ENCODE results near the gene CCL26.
A peak's percentile ranks its signal among the peaks of the same experiment; 100 is the strongest.
"Not testable (repeated sequence)": the region's sequence is repeated elsewhere in the genome, so short reads cannot be mapped to it uniquely, and the experiment has no call there.

CCL26 gene

DNA sequence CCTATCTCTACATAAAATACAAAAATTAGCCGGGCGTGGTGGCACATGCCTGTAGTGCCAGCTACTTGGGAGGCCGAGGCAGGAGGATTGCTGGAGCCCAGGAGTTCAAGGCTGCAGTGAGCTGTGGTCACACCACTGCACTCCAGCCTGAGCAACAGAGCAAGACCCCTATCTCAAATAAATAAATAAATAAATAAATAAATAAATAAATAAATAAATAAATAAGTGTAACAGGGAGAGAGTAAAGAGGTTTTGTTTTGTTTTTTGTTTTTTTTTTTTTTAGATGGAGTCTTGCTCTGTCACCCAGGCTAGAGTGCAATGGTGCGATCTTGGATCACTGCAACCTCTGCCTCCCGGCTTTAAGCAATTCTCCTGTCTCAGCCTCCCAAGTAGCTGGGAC is 20.6 kb upstream of the CCL26 start:
- not testable (repeated sequence) for DNase-seq (ENCODE audit: low spot score)

DNA sequence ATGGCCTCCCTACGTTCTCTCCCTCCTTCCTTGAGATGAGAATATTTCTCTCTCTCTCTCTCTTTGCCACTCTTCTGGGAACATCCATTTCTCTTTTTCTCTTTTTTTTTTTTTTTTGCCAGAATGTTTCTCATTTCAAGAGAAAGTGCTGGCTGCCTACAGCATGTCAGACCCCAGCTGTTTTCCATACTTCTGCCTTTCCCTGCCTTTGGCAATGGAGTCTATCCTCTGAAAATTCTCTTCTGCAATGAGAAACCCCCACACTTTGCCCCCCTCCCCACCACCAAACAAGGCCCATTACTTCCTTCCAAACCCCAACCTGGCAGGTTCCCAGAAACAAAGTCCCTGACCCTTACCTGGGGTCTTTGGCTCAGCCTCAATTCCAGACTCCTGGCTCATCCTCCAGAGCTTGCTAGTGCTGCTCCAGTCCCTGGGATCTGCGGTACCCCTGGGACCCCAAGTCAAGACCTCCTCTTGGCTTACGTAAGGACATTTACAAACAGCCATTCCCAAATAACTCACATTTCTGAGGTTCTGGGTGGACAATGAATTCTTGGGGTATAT is 17.4 kb upstream of the CCL26 start:
- DNase-seq (ENCODE audit: low spot score): no peak

DNA sequence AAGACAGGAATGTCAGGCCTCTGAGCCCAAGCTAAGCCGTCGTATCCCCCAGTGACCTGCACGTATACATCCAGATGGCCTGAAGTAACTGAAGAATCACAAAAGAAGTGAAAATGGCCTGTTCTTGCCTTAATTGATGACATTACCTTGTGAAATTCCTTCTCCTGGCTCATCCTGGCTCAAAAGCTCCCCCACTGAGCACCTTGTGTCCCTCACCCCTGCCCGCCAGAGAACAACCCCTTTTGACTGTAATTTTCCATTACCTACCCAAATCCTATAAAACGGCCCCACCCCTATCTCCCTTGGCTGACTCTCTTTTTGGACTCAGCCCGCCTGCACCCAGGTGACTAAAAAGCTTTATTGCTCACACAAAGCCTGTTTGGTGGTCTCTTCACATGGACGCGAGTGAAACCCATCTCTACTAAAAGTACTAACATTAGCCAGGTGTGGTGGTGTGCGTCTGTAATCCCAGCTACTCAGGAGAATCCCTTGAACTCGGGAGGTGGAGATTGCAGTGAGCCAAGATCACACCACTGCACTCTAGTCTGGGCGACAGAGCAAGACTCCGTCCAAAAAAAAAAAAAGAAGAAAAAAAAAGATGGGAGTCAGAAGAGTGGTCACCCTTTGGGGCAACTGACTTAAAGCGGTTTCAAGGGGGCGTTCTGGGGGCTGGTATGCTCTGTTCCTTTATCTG is 16.3 kb upstream of the CCL26 start:
- not testable (repeated sequence) for DNase-seq (ENCODE audit: low spot score)

- DNase-seq (ENCODE audit: low spot score): not testable (repeated sequence)
Observed at GRCh38 chr7:75783058-75783457, 11.0 kb upstream of the CCL26 start.

DNA sequence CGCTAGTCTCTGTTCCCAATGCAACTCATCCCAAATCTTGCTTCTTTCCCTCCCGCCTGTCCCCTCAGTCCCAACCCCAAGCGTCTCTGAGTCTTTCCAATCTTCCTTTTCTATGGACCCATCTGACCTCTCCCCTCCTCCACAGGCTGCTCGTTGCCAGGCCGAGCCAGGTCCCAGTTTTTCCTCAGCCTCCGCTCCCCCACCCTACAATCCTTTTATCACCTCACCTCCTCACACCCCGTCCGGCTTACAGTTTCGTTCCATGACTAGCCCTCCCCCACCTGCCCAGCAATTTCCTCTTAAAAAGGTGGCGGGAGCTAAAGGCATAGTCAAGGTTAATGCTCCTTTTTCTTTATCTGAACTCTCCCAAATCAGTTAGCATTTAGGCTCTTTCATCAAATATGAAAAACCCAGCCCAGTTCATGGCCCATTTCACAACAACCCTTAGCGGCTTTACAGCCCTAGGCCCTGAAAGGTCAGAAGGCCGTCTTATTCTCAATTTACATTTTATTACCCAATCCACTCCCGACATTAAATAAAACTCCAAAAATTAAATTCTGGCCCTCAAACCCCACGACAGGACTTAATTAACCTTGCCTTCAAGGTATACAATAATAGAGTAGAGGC is 8.7 kb upstream of the CCL26 start:
- DNase-seq (ENCODE audit: low spot score): not testable (repeated sequence)

DNA sequence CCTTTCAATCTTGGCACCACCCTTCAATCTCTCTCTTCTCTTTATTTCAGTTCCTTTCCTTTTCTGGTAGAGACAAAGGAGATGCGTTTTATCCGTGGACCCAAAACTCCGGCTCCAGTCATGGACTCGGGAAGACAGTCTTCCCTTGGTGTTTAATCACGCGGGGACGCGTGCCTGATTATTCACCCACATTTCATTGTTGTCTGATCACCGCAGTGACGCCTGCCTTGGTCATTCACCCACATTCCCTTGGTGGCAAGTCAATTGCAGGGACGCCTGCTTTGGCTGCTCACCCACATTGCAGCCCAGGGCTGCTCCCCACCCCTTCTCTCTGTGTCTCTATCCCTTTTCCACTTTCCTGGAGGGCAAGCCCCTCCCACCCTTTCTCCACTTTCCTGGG is 7.5 kb upstream of the CCL26 start:
- DNase-seq (ENCODE audit: low spot score): not testable (repeated sequence)

GRCh38 chr7:75779035-75779434 is 7.0 kb upstream of the CCL26 start:
- not testable (repeated sequence) for DNase-seq (ENCODE audit: low spot score)

DNA sequence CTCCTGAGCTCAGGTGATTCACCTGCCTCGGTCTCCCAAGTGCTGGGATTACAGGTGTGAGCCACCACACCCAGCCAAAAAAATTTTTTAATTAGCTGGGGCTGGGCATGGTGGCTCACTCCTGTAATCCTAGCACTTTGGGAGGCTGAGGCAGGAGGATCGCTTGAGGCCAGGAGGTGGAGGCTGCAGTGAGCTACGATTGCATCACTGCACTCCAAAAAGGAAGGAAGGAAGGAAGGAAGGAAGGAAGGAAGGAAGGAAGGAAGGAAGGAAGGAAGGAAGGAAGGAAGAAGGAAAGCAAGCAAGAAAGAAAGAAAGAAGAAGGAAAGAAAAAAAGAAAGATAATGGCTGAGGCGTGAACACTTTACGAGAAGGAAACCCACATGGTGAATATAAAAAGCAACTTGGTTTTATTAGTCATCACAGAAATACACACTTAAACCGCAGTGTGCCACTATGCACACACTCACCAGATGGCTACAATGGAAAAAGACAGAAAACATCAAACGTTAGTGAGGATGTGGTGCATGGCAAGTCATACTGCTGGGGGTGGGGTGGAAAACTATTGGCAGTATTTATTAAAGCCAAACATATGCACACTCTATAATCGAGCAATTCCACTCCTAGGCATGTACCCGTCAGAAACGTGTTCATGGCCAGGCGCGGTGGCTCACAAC is 4.4 kb upstream of the CCL26 start:
- DNase-seq (ENCODE audit: low spot score): peak; percentile 48

DNA sequence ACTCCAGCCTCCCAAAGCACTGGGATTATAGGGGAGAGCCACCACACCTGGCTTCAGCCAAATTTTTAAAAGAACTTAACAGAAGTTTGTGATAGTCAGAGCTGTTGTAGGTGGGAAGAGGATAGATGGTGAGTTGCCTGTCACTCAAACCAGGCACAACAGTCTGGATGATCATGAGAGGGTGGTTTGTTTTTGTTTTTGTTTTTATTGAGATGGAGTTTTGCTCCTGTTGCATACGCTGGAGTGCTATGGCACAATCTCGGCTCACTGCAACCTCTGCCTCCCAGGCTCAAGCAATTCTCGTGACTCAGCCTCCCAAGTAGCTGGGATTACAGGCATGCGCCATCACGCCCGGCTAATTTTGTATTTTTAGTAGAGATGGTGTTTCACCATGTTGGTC is 1.9 kb upstream of the CCL26 start:
- not testable (repeated sequence) for DNase-seq (ENCODE audit: low spot score)

GRCh38 chr7:75771224-75771623 is 787 bp downstream of the CCL26 start:
- no peak for DNase-seq (ENCODE audit: low spot score)

- DNase-seq (ENCODE audit: low spot score): peak; percentile 96
Observed at GRCh38 chr7:75762350-75762917, 9.6 kb downstream of the CCL26 start.

DNA sequence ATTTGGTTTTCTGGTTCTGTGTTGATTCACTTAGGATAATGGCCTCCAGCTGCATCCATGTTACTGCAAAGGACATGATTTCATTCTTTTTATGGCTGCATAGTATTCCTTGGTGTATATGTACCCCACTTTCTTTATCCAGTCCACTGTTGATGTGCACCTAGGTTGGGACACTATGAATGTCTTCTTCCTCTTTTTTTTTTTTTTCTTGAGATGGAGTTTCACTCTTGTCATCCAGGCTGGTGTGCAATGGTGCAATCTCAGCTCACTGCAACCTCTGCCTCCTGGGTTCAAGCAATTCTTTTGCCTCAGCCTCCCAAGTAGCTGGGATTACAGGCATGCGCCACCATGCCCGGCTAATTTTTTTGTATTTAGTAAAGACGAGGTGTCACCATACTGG is 10.2 kb downstream of the CCL26 start:
- not testable (repeated sequence) for DNase-seq (ENCODE audit: low spot score)

- DNase-seq (ENCODE audit: low spot score): no peak
Observed at GRCh38 chr7:75758491-75758890, 13.5 kb downstream of the CCL26 start.

- DNase-seq (ENCODE audit: low spot score): no peak
Observed at GRCh38 chr7:75757860-75758259, 14.2 kb downstream of the CCL26 start.

GRCh38 chr7:75756991-75757676 is 14.9 kb downstream of the CCL26 start:
- DNase-seq (ENCODE audit: low spot score): no peak

- DNase-seq (ENCODE audit: low spot score): no peak
Observed at GRCh38 chr7:75756206-75756990, 15.6 kb downstream of the CCL26 start.

GRCh38 chr7:75743455-75743859 is 28.6 kb downstream of the CCL26 start:
- no peak for DNase-seq (ENCODE audit: low spot score)

DNA sequence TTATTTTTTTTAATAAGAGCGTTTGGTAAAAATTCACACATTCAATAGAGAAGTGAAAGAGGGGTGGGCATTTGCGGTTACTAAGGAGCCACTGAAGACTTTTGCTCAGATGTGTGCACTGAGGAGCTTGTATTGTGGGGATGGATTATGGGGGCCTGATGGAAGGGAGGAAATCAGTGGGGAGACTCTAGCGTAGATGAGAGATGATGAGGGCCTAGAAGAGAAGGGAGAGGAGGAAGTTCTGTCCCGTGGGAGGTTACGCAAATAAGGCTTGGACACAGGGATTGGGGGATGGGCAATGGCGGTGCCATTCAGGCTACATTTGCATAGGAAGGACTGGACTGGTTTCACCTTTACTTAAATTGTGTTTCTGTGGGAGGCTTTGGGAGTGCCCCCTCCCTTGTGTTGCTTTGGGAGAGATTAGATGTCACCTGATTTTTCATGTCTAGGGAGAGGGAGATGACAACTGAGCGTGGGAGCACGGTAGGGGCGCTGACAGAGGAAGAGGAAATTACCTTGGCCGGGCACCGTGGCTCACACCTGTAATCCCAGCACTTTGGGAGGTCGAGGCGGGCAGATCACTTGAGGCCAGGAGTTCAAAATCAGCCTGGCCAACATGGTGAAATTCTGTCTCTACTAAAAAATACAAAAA is 31.0 kb downstream of the CCL26 start:
- no peak for DNase-seq (ENCODE audit: low spot score)

DNA sequence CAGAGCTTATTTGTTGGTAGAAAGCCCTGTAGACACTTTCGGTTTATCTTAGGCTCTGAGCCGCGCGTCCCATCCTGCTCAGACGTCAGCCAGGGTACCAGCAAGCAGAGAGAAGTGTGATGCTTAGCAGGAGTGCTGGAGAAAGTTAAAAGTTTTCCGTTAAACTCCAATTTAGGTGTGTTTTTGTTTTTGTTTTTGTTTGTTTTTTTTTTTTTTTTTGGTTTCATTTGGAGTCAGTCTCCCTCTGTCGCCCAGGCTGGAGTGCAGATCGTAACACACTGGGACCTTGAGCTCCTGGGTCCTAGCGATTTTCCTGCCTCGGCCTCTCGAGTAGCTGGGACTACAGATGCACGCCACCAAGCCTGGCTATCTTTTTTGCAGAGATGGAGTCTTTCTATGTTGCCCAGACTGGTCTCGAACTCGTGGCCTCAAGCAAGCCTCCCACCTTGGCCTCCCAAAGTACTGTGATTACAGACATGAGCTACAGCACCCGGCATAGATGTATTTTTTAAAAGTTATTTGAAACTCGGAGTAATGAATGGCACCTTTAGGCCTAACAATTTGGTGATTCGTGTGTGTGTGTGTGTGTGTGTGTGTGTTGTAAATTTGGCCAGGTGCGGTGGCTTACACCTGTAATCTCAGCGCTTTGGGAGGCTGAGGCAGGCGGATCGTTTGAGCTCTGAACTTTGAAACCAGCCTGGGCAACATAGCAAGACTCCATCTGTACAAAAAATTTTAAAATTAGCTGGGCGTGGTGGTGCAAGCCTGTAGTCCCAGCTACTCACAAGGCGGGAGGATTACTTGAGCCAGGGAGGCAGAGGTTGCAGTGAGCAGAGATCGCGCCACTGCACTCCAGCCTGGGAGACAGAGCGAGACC is 32.0 kb downstream of the CCL26 start:
- no peak for DNase-seq (ENCODE audit: low spot score)
